ENCODE data around the gene XYLT2.
"Not testable (repeated sequence)": the region's sequence is repeated elsewhere in the genome, so short reads cannot be mapped to it uniquely, and the experiment has no call there.

XYLT2 gene

DNA sequence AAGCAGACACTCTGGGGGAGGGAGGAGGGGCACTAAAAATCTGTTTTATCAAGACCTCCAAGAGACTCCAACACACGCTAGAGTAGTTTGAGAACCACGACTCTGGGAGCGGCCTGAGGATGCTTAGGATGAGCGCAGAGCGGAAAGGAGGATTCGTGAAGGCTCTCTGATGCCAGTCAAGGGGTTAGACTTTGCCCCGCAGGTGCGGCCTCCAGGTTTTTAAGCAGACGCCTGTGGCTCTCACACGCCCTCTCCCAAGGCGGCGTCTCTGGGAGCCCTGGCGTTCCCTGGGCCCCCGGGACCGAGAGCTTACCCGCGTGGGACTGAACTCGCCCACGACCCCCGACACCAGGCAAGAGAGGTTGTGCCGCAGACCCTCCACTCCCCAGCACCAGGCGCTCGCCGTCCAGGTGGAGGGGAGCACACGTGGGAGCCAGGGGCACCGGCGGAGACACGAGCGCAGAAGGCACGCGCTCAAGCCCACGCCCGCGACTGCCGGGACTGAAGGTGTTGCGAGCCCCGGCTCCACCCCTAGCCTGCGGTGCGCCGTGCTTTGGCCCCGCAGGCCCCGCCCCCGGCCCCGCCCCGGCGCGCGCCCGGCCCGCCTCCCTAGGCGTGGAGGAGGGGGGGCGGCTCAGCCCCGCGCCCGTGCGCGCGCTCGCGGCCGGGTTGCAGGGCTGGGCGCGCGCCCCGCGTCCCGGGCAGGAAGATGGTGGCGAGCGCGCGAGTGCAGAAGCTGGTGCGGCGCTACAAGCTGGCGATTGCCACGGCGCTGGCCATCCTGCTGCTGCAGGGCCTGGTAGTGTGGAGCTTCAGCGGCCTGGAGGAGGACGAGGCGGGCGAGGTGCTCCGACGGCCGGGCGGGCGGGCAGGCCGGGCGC, at the start of gene XYLT2:
XYLT2 (plus strand) TSS at position 695 of the 881 bp plus-strand sequence; CDS start at position 710, 15 bp downstream.
- peak; percentile 80 to 84 for DNase-seq (ENCODE audit: low read depth in 2 of 2)

DNA sequence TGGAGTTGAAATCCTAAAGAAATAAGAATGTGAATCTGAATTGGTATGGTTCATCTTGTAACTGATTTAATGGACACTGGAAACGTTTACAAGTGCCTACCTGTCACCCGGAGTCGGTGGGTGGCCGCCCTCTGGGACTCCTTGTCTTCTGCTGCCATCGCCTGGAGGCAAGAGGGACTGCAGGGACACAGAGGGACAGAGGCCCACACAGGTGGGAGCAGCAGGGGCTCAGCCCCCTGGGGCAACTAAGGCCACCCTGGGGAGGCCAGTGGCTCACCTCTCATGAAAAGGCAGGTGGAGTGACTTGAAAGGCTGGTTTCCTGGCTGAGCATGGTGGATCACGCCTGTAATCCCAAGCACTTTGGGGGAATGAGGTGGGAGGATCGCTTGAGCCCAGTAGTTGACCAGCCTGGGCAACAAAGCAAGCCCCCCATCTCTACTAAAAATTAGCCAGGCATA, 48.5 kb upstream of the XYLT2 start:
- DNase-seq (ENCODE audit: low read depth in 2 of 2), result peak; percentile 55 to 77

DNA sequence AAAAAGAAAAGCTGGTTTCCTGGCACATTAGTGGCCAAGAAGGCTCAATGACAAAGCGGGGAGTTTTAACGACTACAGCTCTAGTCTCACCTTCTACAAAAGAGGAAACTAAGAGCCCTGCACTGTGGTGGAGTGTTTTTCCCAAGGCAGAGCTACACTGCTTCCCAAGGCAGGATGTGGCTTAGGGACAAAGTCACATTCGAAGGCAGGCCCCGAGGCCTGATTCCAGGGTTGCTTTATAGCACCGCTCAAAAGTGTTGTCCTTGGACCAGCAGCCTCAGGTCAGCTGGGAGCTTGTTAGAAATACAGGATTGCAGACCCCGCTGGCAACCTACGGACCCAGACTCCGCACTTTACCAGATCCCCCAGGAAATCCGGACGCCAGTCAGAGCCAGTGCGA, 47.9 kb upstream of the XYLT2 start:
- no peak for DNase-seq (ENCODE audit: low read depth in 2 of 2)

DNA sequence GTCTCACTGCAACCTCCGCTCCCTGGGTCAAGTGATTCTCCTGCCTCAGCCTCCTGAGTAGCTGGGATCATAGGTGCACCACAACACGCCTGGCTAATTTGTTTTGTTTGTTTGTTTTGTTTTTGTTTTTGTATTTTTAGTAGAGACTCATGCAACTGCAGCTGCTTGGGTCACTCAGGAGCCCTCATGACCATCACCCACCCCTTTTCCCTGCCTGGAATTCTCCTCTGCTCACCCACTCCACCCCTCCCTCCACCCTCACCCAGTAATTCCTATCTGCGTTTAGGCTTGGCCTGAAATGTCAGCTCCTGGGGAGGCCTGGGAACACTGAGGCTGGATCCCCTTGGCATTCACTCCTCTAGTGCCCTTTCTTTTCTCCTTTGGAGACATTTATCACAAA, 46.1 kb upstream of the XYLT2 start:
- DNase-seq (ENCODE audit: low read depth in 2 of 2), result no peak

- DNase-seq (ENCODE audit: low read depth in 2 of 2), result not testable (repeated sequence)
Observed at GRCh38 chr17:50300824-50301223, 45.1 kb upstream of the XYLT2 start.

DNA sequence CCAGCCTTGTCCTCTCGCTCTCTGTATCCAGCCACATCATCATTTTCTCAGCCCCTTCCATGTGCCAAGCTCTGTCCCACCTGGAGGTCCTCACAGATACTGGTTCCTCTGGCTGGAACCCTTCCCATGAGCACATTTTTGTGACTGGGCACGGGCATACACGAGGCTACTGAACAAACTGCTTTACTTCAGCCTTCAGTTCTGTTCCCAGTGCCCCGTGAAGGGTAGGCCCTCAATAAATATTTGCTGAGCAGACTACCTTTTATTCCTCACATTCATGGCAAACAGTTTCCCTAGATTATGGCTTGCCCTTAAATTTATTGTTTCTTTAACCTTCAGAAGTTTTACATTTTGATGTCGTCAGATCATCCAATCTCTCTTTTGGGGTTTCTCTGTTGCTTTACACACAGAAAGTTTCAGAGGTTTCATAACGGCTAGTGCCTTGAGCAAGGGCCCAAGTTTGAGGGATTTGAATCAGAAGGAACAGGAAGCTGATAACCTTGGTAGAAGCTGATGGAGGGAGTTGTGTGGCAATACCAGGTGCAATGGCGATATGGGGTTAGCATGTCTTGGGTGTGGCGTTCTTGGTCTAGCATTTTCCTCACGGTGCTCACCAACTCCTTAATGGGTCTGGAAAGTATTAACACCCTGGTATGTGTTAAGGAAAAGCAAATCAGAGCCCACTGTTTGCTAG, 43.9 kb upstream of the XYLT2 start:
- no peak for DNase-seq (ENCODE audit: low read depth in 2 of 2)

DNA sequence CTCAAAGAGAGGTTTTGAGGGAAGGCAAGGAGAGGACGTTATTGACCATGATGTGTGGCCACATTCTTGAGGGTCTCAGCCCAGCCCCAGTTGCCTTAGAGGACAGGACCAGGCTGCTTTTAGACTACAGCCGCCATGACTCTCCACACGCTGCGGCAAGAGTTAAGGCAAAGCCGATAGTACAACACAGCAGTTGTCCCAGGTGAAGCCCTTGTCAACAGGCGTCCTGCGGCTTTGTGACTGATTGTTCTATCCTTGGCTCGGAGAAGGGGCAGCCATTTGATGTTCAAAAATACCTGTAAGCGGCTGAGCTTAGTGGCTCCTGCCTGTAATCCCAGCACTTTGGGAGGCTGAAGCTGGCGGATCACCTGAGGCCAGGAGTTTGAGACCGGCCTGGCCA, 42.9 kb upstream of the XYLT2 start:
- no peak for DNase-seq (ENCODE audit: low read depth in 2 of 2)

GRCh38 chr17:50303596-50303995, 42.3 kb upstream of the XYLT2 start:
- DNase-seq (ENCODE audit: low read depth in 2 of 2), result no peak

DNA sequence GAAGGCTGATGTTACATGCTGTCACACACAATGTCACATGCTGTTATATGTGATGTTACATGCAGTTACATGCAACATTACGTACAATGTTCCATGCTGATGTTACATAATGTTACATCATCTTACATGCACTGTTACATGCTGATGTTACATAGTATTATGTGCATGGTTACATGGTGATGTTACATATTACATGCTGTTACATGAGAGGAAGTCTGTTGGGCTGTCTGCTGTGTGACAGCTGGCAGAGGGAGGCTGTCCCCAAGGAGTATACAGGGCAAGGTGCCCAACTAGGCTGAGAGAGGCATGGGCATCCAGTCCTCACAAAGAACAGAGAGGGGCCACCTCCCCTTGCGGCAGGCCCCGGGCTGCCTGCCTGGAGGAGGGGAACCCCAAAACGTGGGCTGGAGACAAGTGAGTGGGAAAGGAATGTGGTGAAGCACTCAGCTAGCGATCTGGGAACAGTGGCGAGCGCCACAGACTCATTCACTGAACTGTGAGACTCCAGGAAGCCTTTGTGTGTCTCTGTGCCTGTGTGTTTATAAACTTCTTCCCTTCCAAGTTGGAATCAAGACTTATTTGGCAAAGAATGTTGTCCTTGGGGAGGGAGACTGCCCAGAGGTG, 41.0 kb upstream of the XYLT2 start:
- no peak for DNase-seq (ENCODE audit: low read depth in 2 of 2)

- no peak for DNase-seq (ENCODE audit: low read depth in 2 of 2)
Observed at GRCh38 chr17:50307654-50308053, 38.3 kb upstream of the XYLT2 start.

DNA sequence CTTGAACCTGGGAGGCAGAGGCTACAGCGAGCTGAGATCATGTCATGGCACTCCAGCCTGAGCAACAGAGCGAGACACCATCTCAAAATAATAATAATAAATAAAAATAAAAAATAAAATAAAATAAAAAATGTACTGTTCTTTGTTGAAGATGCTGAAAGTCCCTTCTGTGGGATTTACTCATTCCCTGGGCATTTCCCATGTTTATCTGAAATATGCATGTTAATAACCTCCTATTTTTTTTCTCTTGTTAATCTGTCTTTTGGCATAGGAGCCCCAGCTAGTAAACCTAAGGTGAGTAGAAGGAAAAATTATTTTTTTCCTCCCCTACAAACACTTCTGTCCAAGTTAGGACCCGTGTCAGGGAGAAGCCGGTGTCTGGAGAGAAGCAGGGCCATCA, 37.3 kb upstream of the XYLT2 start:
- DNase-seq (ENCODE audit: low read depth in 2 of 2), result no peak

GRCh38 chr17:50310455-50311111, 35.3 kb upstream of the XYLT2 start:
- DNase-seq (ENCODE audit: low read depth in 2 of 2), result no peak

- DNase-seq (ENCODE audit: low read depth in 2 of 2), result no peak
Observed at GRCh38 chr17:50311112-50311460, 34.8 kb upstream of the XYLT2 start.

GRCh38 chr17:50311483-50311882, 34.4 kb upstream of the XYLT2 start:
- DNase-seq (ENCODE audit: low read depth in 2 of 2), result no peak

DNA sequence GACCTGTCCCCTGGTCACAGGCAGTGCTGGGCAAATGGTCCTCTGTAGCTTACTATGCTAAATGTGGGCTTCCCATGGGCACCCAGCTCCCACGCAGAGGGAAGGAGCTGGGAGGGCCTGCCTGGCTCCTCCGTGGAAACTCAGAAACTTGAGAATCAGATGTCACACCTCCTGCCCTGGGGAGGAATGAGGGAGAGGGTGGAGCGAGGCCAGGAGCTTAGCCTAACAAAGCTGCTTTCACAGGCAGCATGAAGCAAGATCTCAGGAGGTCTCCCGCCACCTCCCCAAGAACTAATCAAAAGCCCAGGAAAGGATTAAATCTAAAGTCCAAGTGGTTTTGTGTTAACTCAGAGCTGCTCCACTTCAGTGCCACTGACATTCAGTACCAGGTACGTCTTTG, 33.6 kb upstream of the XYLT2 start:
- no peak for DNase-seq (ENCODE audit: low read depth in 2 of 2)

DNA sequence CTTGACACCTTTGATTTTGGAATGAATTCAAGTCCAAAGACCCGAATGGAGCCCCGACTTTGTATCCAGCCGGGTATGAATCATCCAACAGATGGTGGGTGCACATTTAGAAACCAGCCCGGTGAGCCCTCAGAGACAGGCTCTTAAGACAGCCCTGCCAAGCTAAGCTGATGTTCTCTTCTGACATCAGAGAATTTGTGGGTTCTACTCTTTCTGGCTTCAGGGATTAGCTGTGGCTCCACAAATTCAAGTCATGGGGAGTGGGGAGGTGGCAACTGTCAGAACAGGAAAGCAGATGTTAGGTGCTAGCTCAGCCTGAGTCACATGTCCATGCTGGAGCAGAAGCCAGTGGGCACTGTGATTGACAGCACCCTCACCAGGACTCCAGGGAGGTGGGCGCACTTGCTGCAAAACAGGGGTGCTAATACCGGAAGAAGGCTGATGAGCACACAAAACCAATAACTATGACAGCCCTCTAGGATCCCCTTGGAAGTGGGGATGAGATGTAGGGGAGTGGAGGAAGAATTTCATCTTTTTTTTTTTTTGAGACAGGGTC, 31.4 kb upstream of the XYLT2 start:
- DNase-seq (ENCODE audit: low read depth in 2 of 2), result no peak

- DNase-seq (ENCODE audit: low read depth in 2 of 2), result no peak
Observed at GRCh38 chr17:50316016-50316587, 29.8 kb upstream of the XYLT2 start.

GRCh38 chr17:50316660-50317059, 29.3 kb upstream of the XYLT2 start:
- not testable (repeated sequence) for DNase-seq (ENCODE audit: low read depth in 2 of 2)

- DNase-seq (ENCODE audit: low read depth in 2 of 2), result no peak
Observed at GRCh38 chr17:50317121-50317520, 28.8 kb upstream of the XYLT2 start.

DNA sequence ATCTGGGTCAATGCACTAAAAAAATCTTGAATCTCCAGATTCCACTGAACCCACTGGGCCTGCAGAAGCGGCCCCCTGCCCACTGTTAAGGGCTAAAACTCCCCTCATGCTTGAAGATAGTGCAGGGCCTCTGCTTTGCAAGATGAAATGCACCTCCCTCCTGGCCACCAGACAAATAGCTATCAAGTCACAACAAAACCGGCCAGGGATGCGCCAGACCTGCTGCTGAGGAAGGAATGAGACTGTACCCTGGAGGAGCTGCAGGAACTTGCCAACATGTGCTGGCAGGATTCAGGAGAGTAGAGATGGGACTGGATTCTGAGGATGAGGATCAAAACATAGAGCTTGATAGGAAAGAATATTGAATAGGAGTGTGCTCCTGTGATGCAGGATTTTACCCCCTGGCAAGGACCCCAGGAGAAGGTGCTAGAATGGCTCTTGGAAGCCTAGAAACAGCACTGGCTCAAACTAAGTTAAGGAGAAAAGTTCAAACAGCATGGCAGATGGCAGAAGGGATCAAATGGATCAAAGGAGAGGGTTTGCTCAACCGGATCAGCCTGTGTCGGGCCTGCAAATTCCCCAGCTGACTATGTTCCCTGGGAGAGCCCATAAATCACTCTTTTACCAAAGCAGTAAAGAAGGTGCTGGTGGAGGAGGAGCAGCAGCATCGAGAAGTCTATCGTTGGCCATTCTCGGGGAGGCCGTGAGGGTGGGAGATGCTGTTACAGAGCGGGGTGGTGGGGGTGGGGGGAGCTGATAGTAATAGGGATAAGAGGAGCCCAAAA, 27.2 kb upstream of the XYLT2 start:
- DNase-seq (ENCODE audit: low read depth in 2 of 2), result no peak

All from stimulated activated CD4-positive, alpha-beta T cell treated with anti-CD3 and anti-CD28 coated beads, Interleukin-12 subunit alpha, Interleukin-12 subunit beta, amount 100 ng/mL, for 24 hours (primary cell).